ENCODE measurements around the gene KDM4C.

Gene KDM4C

DNA sequence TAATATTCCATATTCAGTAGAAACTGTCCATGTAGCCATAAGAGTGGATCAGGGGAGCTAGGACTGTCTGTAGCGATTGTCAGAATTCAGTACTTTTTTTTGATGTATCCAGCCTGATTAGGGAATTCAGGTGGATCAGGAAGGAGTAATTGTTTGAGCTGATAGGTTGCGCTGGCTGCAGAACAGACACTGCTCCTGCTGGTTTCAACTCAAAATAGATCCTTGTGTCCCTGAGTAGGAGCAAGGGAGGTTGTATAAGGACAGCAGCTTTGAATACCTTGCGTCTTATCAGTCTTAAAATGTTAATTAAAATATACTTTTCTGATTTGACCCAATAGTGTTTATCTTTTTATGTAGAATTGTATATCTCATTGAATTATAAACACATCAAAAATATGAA, 229.6 kb downstream of the KDM4C start:
- no peak for FAIRE-seq

DNA sequence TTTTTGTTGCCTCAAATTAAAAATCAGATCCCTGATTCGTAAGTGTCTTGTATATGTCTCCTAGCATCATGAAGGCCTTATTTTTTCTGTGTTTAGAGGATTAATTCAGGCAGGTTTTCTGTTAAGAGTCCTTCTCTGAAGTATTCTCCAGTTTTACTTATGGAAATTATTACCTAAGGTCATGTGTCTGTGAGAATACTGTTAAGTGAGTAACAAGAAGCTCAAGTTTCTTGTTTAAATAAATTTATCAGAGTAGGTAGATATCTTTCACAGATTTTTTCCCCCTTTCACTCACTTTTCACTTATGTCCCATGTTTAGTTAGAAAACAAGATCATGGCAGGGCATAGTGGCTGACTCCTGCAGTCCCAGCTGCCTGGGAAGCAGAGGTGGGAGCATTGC, 233.6 kb downstream of the KDM4C start:
- no peak for FAIRE-seq

GRCh38 chr9:6996061-6996854, 238.5 kb downstream of the KDM4C start:
- no peak for FAIRE-seq

DNA sequence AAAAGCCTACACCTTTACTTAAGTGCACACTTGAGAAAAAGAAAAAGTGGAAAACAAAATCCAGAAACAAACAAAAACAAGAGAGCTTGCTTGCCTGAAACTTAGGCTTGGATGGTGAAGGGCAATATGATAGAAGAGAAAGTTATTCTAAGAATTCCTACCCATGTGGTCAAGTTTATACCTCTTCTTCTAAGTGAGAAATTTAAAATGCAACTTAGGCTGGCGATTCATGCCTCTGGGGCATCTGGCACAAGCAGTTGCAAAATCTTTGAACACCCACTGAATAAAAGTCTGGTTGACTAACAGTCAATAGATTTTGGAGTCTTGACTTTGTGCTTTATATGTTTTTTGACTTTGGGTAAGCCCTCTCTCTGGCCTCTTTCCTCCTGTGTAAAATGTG, 239.6 kb downstream of the KDM4C start:
- no peak for FAIRE-seq

DNA sequence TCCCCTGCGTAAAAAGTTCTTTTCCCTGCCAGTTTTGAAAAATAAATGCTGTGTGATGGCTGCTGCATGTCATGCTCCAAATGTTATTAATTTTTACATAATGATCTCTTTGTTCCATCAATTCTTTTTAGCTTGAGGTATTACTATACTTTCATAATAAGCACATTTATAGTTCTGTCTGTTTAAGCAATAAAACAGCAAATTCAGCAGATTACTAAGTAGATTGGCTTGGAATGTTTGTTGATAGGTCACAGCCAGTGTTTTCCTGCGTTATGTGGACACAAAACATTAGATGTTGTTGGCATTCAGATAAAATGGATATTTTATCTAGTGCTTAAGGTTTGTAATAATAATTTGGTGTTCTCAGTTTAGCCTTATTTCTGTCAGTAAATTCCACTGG, 242.0 kb downstream of the KDM4C start:
- no peak for FAIRE-seq

GRCh38 chr9:7001571-7001970, 243.8 kb downstream of the KDM4C start:
- FAIRE-seq, result no peak

GRCh38 chr9:7003861-7004260, 246.1 kb downstream of the KDM4C start:
- no peak for FAIRE-seq

- FAIRE-seq, result no peak
Observed at GRCh38 chr9:7006417-7006816, 248.6 kb downstream of the KDM4C start.

- no peak for FAIRE-seq
Observed at GRCh38 chr9:7008411-7008810, 250.6 kb downstream of the KDM4C start.

DNA sequence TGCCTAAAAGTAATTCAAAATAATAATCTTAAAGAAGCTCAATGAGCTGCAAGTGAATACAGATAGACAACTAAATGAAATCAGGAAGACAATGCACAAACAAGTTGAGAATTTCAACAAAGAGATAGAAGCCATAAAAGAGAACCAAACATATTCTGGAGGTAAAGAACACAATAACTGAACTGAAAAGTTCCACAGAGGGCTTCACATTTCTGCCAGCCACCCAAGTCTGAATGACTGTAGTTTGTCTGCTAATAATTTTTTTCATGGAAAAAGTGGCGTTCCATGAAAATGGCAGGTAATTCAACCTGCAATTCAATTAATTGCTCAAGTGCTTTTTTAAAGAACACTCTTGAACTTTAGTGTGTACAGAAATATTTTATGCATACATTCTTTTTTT, 251.3 kb downstream of the KDM4C start:
- FAIRE-seq, result no peak

- FAIRE-seq, result no peak
Observed at GRCh38 chr9:7011395-7012067, 253.8 kb downstream of the KDM4C start.

DNA sequence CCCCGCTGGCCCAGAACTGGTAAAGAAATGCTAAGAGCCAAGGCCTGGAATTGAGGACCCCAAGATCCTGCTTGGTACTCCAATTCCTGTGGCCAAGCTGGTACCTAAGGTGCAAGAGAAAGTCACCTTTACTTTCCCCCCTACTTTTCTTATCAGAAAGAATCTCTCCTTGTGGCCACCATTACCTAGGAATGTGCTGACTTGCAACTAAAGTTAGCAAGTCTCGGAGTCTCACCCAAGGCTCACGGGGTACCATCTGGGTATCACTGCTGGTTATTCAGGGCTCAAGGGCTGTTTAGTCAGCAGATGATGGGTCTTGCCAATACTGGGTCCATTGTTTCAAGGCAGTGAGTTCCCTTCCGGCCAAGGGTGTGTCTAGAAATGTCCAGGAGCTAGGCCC, 270.2 kb downstream of the KDM4C start:
- FAIRE-seq, result no peak

DNA sequence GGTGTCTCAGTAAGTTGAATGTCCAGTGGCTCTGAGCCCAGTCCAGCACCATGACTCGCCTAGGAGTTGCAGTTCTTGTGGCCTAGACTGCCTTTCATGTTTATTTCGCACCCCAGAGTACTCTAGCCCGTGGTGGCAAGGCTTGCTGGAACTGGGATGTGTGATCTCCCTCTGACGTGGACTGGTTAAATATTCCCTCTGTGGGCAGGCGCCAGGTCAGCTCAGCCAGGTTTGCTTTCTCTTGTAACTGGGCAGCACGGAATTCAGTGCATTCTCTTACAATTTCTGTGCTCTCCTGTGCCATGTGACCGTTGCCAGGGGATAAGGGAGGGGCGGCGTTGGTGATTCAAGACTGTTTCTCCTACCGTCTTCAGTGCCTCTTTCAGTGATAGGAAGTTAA, 270.8 kb downstream of the KDM4C start:
- FAIRE-seq, result no peak

DNA sequence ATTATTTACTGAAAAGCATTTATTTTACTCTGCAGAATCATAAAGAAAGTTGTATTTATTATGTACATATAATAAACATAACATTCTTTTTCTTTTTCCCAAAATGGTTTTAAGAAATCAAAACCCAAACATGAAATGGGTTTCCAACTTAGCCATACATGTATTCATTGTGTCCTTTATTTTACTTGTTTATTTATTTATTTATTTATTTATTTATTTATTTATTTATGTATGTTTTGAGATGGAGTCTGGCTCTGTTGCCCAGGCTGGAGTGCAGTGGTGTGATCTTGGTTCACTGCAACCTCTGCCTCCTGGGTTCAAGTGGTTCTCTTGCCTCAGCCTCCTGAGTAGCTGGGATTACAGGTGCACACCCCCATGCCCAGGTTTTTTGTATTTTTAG, 273.2 kb downstream of the KDM4C start:
- peak; percentile 29 for FAIRE-seq

GRCh38 chr9:7033076-7034045, 275.6 kb downstream of the KDM4C start:
- FAIRE-seq, result no peak

DNA sequence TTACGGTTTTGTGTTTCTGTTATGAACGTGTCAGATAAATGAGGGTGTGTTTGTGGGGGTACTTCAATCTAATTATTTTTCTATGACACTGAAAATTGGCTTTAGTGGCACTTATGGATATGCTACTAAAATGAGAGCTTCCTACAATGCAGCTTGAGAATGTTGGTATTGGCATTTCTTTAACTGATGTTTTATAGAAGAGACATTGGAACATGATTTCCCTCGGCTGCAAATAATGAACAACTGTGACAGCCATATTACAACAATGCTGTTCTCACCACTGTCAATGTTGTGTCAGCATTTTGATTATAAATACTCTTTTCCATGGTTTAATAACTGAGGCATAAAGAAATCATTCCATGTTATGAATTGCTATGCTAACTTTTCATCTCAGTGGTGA, 279.4 kb downstream of the KDM4C start:
- FAIRE-seq, result no peak

- no peak for FAIRE-seq
Observed at GRCh38 chr9:7042124-7042523, 284.4 kb downstream of the KDM4C start.

DNA sequence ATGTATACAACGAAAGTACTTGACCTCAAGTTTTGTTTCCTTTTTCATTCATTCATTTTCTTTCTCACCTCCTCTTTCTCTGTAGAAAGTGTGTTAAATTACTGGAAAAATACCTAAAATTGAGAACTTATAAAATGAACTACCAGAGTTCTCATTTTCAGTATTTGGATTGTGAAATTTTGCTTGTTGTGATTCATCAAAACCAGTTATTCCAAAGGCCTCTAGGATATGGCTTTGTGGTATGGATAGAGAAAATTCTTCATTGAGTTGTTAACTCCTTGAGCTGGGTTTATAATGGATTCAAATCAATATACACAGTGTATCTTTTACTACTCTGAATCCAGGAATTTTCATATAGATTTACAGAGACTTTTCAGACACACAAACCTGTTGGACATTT, 287.6 kb downstream of the KDM4C start:
- FAIRE-seq, result no peak

GRCh38 chr9:7051711-7052110, 293.9 kb downstream of the KDM4C start:
- no peak for FAIRE-seq

GRCh38 chr9:7053903-7054302, 296.1 kb downstream of the KDM4C start:
- FAIRE-seq, result no peak

DNA sequence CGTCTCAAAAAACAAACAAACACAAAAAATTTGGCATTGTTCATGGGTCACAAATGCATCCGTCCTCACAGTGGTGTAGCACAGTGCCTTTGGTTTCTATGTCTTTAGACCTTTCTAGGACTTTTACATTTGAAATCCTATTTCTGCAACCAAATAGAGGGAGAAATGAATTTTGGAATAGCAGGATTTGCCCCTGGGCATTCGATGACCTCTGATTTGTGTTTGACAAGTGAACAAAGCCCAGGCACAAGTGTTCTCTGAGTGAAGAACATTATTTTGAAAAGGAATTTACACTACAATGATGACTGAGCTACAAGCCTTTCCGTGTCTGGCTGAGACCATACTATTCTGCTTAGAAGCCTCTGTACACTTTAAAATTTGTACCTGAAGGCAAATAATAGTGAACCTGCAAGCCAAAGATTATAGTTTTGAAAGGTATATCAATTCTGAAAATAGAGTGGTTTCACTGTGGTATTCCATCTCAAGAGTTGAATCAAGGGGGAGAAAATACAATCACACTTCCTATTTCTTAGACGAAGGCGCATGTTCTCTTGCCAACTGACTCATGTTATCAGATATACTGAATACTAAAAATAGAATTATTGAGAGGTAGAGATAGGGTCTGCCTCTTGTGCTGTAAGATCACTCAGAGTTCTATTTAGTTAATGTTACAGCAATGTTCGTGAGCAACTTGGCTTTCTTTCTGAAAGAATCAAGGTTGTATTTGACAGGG, 297.6 kb downstream of the KDM4C start:
- FAIRE-seq, result no peak

- FAIRE-seq, result no peak
Observed at GRCh38 chr9:7056254-7056653, 298.5 kb downstream of the KDM4C start.

GRCh38 chr9:7058473-7058872, 300.7 kb downstream of the KDM4C start:
- no peak for FAIRE-seq
